A549 (cell line): Measurements from ENCODE around the gene KRTAP11-1. TPM values are rescaled to one million over a fixed set of nuclear protein-coding genes. Genes with fewer than 3 reads are reported as not detected.

Experiments
- ATAC-seq, 2 experiments: fragments of 200-7000 bp in 1 of 2; fragments of >200 bp in 1 of 2; cut with Nextera tagmentation in 1 of 2; cut with Tn5 transposase in 1 of 2; 3 replicates each; pipeline versions ENCODE4 v1.8.0 to v1.9.1; 2018 to 2020; ENCODE audit warnings: mild to moderate bottlenecking in 1 of 2, moderate library complexity in 1 of 2
- CTCF ChIA-PET: fragments of 300-600 bp; sonication (Branson Sonifier 250); formaldehyde crosslinking; extraction: SDS; loops from one replicate; lab custom pipeline; 2021; ENCODE audit warnings: antibody characterized with exemption, inconsistent platforms; lab: Yijun Ruan, JAX
- POLR2A ChIA-PET: fragments of 350-600 bp; formaldehyde crosslinking; extraction: SDS; loops from one replicate; lab custom pipeline; 2021; ENCODE audit warnings: antibody characterized with exemption, inconsistent platforms; lab: Yijun Ruan, JAX
- DNase-seq, 2 experiments: peaks; one replicate each; pipeline versions ENCODE4 v3.0.0 to v3.0.0-alpha.2; 2011 to 2016; ENCODE audit warnings: low read depth in 1 of 2, low spot score in 1 of 2
- FAIRE-seq: peaks from 2 replicates; lab custom pipeline; 2011; peaks lifted over from hg19 to GRCh38; lab: Jason Lieb, UNC
- H3K27ac ChIP-seq, 2 experiments: fragments of >200 bp; sonication (Bioruptor Twin); formaldehyde crosslinking; 3 replicates each; pipeline ENCODE4 v1.5.1; 2016 to 2017
- H3K4me1 ChIP-seq: fragments of >200 bp; sonication (Bioruptor Twin); formaldehyde crosslinking; 3 replicates; pipeline ENCODE4 v1.6.1; 2016
- H3K4me2 ChIP-seq: fragments of >200 bp; sonication (Bioruptor Twin); formaldehyde crosslinking; 3 replicates; pipeline ENCODE4 v1.6.1; 2016
- H3K4me3 ChIP-seq: fragments of >200 bp; sonication (Bioruptor Twin); formaldehyde crosslinking; 3 replicates; pipeline ENCODE4 v1.5.1; 2016
- H3K9me3 ChIP-seq: fragments of >200 bp; sonication (Bioruptor Twin); formaldehyde crosslinking; 3 replicates; pipeline ENCODE4 v1.6.1; 2016
- BCL3 ChIP-seq: fragments of >200 bp; sonication (Bioruptor Twin); formaldehyde crosslinking; IDR thresholded peaks from 3 replicates; pipeline ENCODE4 v1.6.1; 2016
- CBX2 ChIP-seq: fragments of 200-600 bp; sonication (generic); IDR thresholded peaks from 2 replicates; pipeline ENCODE4 v1.6.1; 2016; ENCODE audit warnings: low read depth, mild to moderate bottlenecking, borderline replicate concordance
- ELK1 ChIP-seq: fragments of 150-350 bp; IDR thresholded peaks from 2 replicates; pipeline ENCODE4 v1.6.1; 2014; ENCODE audit warnings: low read depth, mild to moderate bottlenecking, low read length
- EP300 ChIP-seq, 2 experiments: fragments of >200 bp; sonication (Bioruptor Twin); formaldehyde crosslinking; IDR thresholded peaks; 2 replicates in 1 of 2; 3 replicates in 1 of 2; pipeline ENCODE4 v1.6.1; 2016 to 2017
- FOSB ChIP-seq: fragments of 250-450 bp; sonication (Bioruptor Pico); IDR thresholded peaks from 2 replicates; pipeline ENCODE4 v1.5.0; 2020; ENCODE audit warnings: mild to moderate bottlenecking, moderate library complexity
- HOXA7 ChIP-seq: fragments of 250-450 bp; sonication (Bioruptor Pico); IDR thresholded peaks from 2 replicates; pipeline ENCODE4 v1.5.0; 2020; ENCODE audit warnings: mild to moderate bottlenecking, moderate library complexity
- HOXB13 ChIP-seq: fragments of 250-450 bp; sonication (Bioruptor Pico); IDR thresholded peaks from 2 replicates; pipeline ENCODE4 v1.5.0; 2020; ENCODE audit warnings: low read depth, mild to moderate bottlenecking, moderate library complexity
- MAFK ChIP-seq: fragments of 450-650 bp; IDR thresholded peaks from 2 replicates; pipeline ENCODE4 v1.6.1; 2014; ENCODE audit not compliant: partially characterized antibody
- MAZ ChIP-seq: fragments of 150-350 bp; IDR thresholded peaks from 2 replicates; pipeline ENCODE4 v1.6.1; 2014; ENCODE audit warnings: antibody characterized with exemption, low read depth, low read length, borderline replicate concordance
- MYC ChIP-seq: IDR thresholded peaks from 2 replicates; pipeline ENCODE4 v1.6.1; 2012; ENCODE audit warnings: mild to moderate bottlenecking, inconsistent platforms, low read length, improper control_type of control experiment, borderline replicate concordance
- NFE2L2 ChIP-seq: fragments of 150-350 bp; conservative IDR thresholded peaks from 2 replicates; pipeline ENCODE4 v1.6.1; 2014; ENCODE audit warnings: low read length
- POLR2A ChIP-seq: IDR thresholded peaks from 2 replicates; pipeline ENCODE4 v1.6.1; 2012; ENCODE audit warnings: mild to moderate bottlenecking, low read length
- RAD21 ChIP-seq, 2 experiments: fragments of >200 bp in 1 of 2; sonication (Bioruptor Twin) in 1 of 2; formaldehyde crosslinking in 1 of 2; IDR thresholded peaks in 1 of 2; conservative IDR thresholded peaks in 1 of 2; 2 replicates in 1 of 2; 3 replicates in 1 of 2; pipeline ENCODE4 v1.6.1; 2012 to 2018; ENCODE audit warnings: inconsistent platforms in 1 of 2
- RARB ChIP-seq: fragments of 250-450 bp; sonication (Bioruptor Pico); IDR thresholded peaks from 2 replicates; pipeline ENCODE4 v1.8.0; 2021; ENCODE audit warnings: mild to moderate bottlenecking, moderate library complexity
- REST ChIP-seq: fragments of 200-600 bp; sonication (generic); IDR thresholded peaks from 2 replicates; pipeline ENCODE4 v1.6.1; 2016; ENCODE audit warnings: antibody characterized with exemption, mild to moderate bottlenecking, moderate library complexity
- SREBF2 ChIP-seq: fragments of 450-650 bp; IDR thresholded peaks from 2 replicates; pipeline ENCODE4 v1.6.1; 2014; ENCODE audit warnings: mild to moderate bottlenecking, moderate library complexity
- ZC3H11A ChIP-seq: fragments of 450-650 bp; IDR thresholded peaks from 2 replicates; pipeline ENCODE4 v1.6.1; 2014; ENCODE audit warnings: antibody characterized with exemption, mild to moderate bottlenecking
- ZNF302 ChIP-seq: fragments of 250-450 bp; sonication (Bioruptor Pico); IDR thresholded peaks from 2 replicates; pipeline ENCODE4 v1.9.0; 2021; ENCODE audit warnings: inconsistent platforms, mild to moderate bottlenecking, moderate library complexity
- WGBS: methylation state at CpG from one replicate; pipeline ENCODE4 v1.1.6; 2017; ENCODE audit errors: missing lambda C conversion rate; 5-methylcytosine and 5-hydroxymethylcytosine counted together
- polyA plus RNA-seq, 4 experiments: library from polyadenylated mRNA; depleted of rRNA in 3 of 4; stranded (reverse); fragments of >200 nt; fragmentation: RNase III in 1 of 4; extraction: RNeasy Plus Mini Kit Qiagen cat#74134 plus additional on column Dnase treatment in 1 of 4; gene quantifications; 2 replicates in 3 of 4; 3 replicates in 1 of 4; pipeline ENCODE4 v1.2.3, GENCODE V29; 2011 to 2017

KRTAP11-1 gene
- polyA plus RNA-seq, 2 of the 4 experiments (the other 2 are of a cell fraction): not detected

GRCh38 chr21:30874526-30874925, 6.9 kb downstream of the KRTAP11-1 start:
- no peak for DNase-seq
- no peak for TF ChIP-seq HOXB13
- no peak for TF ChIP-seq MAZ
- TF ChIP-seq SREBF2: no peak
- no peak for TF ChIP-seq FOSB (CRISPR knock-in tag)
- no peak for TF ChIP-seq NFE2L2
- TF ChIP-seq EP300 (IDR thresholded peaks at IDR 0.05): no peak
- TF ChIP-seq CBX2: no peak
- TF ChIP-seq RAD21 (conservative IDR thresholded peaks at IDR 0.05 in 1 of 2, IDR thresholded peaks at IDR 0.05 in 1 of 2): no peak
- no peak for TF ChIP-seq MAFK
- TF ChIP-seq HOXA7 (CRISPR knock-in tag): no peak
- TF ChIP-seq ZNF302 (CRISPR knock-in tag): no peak
- TF ChIP-seq REST: no peak
- TF ChIP-seq BCL3: no peak
- TF ChIP-seq ZC3H11A: no peak
- no peak for TF ChIP-seq ELK1
- TF ChIP-seq RARB (CRISPR knock-in tag): no peak
- no peak for TF ChIP-seq MYC
- TF ChIP-seq, all 56 proteins: peak for 0
- POLR2A ChIA-PET: no interaction called here
- no peaks in the 10 kb centered on the region for H3K4me1 ChIP-seq
- H3K4me2 ChIP-seq: no peak overlapping the region
- CTCF ChIA-PET: no interaction called here
- ATAC-seq: no peak
- H3K27ac ChIP-seq: no peak overlapping the region
- no peak for FAIRE-seq
- H3K4me3 ChIP-seq: no peak overlapping the region
- H3K9me3 ChIP-seq: no peaks in the 10 kb centered on the region
- 1% methylated on average over 2 of the region's 2 CpGs for WGBS

GRCh38 chr21:30847627-30848500, 33.5 kb downstream of the KRTAP11-1 start:
- DNase-seq: no peak
- no peaks in the 10 kb centered on the region for H3K9me3 ChIP-seq
- POLR2A ChIA-PET: no interaction called here
- TF ChIP-seq POLR2A: no peak
- TF ChIP-seq, all 56 proteins: peak for 0
- Histone ChIP-seq H3K4me2 (no peak overlapping the region), H3K4me1 (no peaks in the 10 kb centered on the region), H3K27ac (no peak overlapping the region), H3K4me3 (no peak overlapping the region)
- 3% methylated on average over 9 of the region's 9 CpGs for WGBS
- ATAC-seq (no peak), FAIRE-seq (no peak)
- CTCF ChIA-PET: no interaction called here
